ENCODE measurements around the gene SKIC2.
"Not testable (repeated sequence)": the region's sequence is repeated elsewhere in the genome, so short reads cannot be mapped to it uniquely, and the experiment has no call there.

Gene SKIC2

DNA sequence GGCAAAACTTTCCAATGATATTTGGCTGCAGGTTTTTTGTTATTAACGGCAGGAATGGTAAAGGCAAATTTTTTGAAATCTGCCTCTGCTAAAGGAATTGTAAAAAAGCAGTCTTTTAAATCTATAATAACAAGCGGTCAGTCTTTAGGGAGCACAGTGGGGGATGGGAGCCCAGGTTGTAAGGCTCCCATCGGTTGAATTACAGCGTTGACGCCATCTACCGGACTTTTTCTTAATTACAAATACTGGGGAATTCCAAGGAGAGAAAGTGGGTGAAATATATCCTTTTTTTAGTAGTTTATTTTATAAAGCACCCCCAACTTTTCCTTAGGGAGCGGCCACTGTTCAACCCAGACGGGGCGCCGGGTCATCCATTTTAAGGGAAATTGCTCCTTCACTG, 30.4 kb downstream of the SKIC2 start:
- H3K4me3 Mint-ChIP-seq; H3K9me3 Mint-ChIP-seq; H3K27me3 Mint-ChIP-seq; H3K36me3 Mint-ChIP-seq (ENCODE audit: low read depth); H3K4me1 Mint-ChIP-seq (ENCODE audit: low read depth); H3K27ac Mint-ChIP-seq; DNase-seq: not testable (repeated sequence)

DNA sequence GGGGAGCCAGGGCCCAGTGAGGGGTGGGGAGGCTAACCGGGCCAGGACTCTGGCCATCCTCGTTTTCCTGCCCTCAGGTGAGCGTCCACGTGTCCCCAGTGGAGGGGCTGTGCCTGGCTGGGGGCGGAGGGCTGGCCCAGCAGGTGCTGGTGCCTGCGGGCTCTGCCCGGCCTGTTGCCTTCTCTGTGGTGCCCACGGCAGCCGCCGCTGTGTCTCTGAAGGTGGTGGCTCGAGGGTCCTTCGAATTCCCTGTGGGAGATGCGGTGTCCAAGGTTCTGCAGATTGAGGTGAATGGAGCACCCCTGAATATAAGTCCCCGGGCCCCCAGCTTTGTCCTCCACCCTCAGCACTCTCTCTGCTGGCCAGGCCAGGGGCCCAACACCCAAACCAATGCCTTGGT, 35.4 kb downstream of the SKIC2 start:
- not testable (repeated sequence) for H3K9me3 Mint-ChIP-seq; DNase-seq; H3K36me3 Mint-ChIP-seq (ENCODE audit: low read depth)

DNA sequence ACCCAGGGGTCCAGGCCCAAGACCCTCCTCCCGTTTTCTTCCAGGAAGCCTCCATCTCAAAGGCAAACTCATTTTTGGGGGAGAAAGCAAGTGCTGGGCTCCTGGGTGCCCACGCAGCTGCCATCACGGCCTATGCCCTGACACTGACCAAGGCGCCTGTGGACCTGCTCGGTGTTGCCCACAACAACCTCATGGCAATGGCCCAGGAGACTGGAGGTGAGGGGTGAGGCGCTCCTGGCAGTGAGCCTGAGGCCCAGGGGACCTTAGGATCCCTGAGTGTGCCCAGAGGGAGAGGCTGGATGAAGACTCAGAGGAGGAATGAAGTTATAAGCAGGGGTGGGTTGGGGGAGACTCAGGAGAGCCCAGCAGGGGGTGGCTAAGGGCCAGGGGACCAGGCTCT, 37.4 kb downstream of the SKIC2 start:
- not testable (repeated sequence) for H3K36me3 Mint-ChIP-seq (ENCODE audit: low read depth); H3K9me3 Mint-ChIP-seq; H3K27ac Mint-ChIP-seq; H3K4me3 Mint-ChIP-seq; H3K4me1 Mint-ChIP-seq (ENCODE audit: low read depth); H3K27me3 Mint-ChIP-seq; DNase-seq

More for the DNA sequence above, 35.4 kb downstream of the SKIC2 start:
- H3K4me1 Mint-ChIP-seq (ENCODE audit: low read depth); H3K27me3 Mint-ChIP-seq; H3K4me3 Mint-ChIP-seq; H3K27ac Mint-ChIP-seq: not testable (repeated sequence)

DNA sequence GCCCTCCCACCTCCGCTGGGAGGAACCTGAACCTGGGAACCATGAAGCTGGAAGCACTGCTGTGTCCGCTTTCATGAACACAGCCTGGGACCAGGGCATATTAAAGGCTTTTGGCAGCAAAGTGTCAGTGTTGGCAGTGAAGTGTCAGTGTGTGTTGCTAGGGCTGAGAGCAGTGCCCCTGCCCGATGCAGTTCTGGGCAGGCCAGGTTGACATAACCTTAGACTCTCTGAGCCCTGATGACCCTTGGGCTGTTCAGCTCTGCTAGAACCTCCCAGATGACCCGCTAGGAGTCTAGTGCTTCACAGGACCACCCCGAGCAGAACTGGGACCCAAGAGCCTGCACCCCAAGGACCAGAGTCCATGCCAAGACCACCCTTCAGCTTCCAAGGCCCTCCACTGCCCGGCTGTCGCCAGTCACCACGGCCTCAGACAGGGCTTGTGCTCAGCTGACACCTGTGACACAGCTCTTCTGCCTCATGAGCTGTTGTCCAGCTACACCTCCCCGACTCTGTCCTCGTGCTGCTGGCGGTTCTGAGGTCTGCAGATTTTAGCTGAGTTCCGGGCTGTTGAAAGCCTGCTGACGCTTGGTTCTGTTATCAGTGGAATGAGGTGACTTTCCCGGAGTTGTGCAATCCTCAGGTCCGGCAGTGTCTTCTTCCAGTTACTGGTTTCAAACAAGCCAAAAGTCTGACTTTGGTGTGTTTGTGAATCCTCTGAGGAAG, 43.7 kb downstream of the SKIC2 start:
- H3K4me3 Mint-ChIP-seq; H3K4me1 Mint-ChIP-seq (ENCODE audit: low read depth); DNase-seq: not testable (repeated sequence)

DNA sequence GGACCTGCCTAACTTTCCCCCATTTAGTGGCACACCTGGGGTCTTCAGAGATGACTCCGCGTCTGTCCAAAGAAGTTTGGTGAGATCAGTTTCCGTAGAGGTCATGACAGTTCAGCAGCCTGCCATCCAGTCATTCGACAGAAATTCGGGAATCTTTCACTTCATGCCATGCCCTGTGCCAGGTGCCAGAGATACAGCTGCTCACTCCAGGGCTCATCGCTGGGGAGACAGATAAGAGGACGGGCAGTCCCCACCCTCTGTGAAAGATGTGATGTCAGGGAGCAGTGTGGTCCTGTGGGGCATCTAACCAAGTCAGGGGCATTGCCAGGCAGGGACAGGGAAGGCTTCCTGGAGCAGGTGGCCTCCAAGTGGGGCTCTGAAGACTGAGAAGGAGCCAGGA, 44.3 kb downstream of the SKIC2 start:
- not testable (repeated sequence) for H3K4me1 Mint-ChIP-seq (ENCODE audit: low read depth); H3K9me3 Mint-ChIP-seq; H3K36me3 Mint-ChIP-seq (ENCODE audit: low read depth); H3K27ac Mint-ChIP-seq; H3K27me3 Mint-ChIP-seq; DNase-seq; H3K4me3 Mint-ChIP-seq

More for the DNA sequence above, 43.7 kb downstream of the SKIC2 start:
- H3K27ac Mint-ChIP-seq; H3K36me3 Mint-ChIP-seq (ENCODE audit: low read depth); H3K27me3 Mint-ChIP-seq; H3K9me3 Mint-ChIP-seq: not testable (repeated sequence)

DNA sequence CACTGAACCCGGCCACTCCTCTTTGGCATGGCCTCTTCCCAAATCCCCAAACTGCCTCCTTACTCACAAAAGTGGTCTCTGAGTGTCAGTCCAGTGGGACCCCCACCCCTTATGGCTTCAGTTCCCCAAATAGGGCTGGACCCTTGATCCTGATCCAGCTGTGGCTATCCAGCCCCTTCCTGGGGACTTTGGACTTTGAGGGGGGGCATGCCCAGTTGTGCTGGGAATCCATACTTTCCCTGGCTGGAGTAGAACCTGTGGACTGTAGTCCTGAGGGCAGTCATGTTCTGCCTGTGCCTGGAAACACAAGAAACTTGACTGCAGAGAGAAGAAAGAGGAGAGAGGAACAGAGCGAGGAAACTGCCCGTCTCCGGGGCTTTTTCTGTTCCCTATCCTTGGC, 45.4 kb downstream of the SKIC2 start:
- DNase-seq; H3K4me3 Mint-ChIP-seq; H3K27me3 Mint-ChIP-seq; H3K36me3 Mint-ChIP-seq (ENCODE audit: low read depth); H3K9me3 Mint-ChIP-seq; H3K27ac Mint-ChIP-seq; H3K4me1 Mint-ChIP-seq (ENCODE audit: low read depth): not testable (repeated sequence)

DNA sequence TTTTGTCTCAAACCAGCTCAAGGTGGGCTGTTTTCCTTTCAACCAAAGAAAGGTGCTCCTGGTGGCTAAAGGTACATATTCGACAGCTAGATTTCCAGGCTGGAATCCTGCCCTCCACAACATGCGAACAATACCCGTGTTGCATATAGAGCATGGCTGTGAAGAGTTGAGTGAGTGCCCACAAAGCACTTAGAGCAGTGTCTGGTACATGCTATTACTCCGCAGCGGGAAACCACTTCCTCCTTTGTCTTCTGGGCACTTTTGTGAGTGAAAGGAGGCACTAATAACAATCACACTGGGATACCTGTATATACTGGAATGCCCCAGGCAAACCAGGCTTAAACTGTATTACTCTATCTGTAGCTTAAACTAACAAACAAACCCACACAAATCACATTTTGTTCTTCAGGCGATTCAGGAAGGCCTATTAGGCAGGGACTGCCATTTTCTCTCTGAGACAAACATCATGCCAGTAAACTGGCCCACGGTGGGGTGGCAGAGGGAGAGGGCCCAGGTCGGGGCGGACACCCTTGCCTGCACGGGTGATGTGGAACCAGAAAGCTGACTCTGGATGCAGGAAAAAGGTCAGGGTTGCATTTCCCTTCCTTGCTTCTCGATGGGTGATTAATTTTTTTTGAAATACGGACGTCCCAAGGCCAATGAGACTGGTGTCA, 46.0 kb downstream of the SKIC2 start:
- DNase-seq; H3K27ac Mint-ChIP-seq; H3K36me3 Mint-ChIP-seq (ENCODE audit: low read depth); H3K27me3 Mint-ChIP-seq; H3K9me3 Mint-ChIP-seq; H3K4me3 Mint-ChIP-seq; H3K4me1 Mint-ChIP-seq (ENCODE audit: low read depth): not testable (repeated sequence)

DNA sequence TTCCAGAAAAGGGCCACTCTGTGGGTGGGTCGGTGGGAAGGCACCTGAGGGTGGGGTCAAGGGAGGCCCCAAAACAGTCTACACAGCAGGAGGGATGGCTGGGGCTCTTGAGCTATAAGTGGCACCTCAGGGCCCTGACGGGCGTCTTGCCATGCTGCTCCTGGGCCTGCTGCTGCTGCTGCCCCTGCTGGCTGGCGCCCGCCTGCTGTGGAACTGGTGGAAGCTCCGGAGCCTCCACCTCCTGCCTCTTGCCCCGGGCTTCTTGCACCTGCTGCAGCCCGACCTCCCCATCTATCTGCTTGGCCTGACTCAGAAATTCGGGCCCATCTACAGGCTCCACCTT, 46.5 kb downstream of the SKIC2 start:
- H3K27me3 Mint-ChIP-seq; H3K27ac Mint-ChIP-seq; H3K4me3 Mint-ChIP-seq; H3K4me1 Mint-ChIP-seq (ENCODE audit: low read depth); DNase-seq; H3K36me3 Mint-ChIP-seq (ENCODE audit: low read depth); H3K9me3 Mint-ChIP-seq: not testable (repeated sequence)

DNA sequence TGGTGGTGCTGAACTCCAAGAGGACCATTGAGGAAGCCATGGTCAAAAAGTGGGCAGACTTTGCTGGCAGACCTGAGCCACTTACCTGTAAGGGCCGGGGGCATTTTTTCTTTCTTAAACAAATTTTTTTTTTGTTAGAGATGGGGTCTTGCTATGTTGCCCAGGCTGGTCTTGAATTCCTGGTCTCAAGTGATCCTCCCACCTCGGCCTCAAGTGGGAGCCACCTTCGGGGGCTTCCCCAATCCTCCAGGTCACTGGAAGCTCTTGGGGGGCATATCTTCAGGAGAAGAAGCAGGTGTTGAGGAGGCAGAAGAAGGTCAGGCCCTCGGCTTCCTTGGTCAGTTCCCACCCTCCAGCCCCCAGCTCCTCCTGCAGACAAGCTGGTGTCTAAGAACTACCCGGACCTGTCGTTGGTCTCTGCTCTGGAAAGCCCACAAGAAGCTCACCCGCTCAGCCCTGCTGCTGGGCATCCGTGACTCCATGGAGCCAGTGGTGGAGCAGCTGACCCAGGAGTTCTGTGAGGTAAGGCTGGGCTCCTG, 47.1 kb downstream of the SKIC2 start:
- H3K4me1 Mint-ChIP-seq (ENCODE audit: low read depth); H3K27ac Mint-ChIP-seq; H3K36me3 Mint-ChIP-seq (ENCODE audit: low read depth); H3K27me3 Mint-ChIP-seq; H3K9me3 Mint-ChIP-seq; H3K4me3 Mint-ChIP-seq; DNase-seq: not testable (repeated sequence)

DNA sequence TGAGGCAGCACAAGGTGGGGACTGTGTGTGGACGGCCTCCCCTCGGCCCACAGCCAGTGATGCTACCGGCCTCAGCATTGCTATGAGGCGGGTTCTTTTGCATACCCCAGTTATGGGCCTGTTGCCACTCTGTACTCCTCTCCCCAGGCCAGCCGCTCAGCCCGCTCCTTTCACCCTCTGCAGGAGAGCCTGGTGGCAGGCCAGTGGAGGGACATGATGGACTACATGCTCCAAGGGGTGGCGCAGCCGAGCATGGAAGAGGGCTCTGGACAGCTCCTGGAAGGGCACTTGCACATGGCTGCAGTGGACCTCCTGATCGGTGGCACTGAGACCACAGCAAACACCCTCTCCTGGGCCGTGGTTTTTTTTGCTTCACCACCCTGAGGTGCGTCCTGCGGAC, 48.1 kb downstream of the SKIC2 start:
- H3K27me3 Mint-ChIP-seq; H3K4me1 Mint-ChIP-seq (ENCODE audit: low read depth); H3K9me3 Mint-ChIP-seq; H3K4me3 Mint-ChIP-seq; H3K36me3 Mint-ChIP-seq (ENCODE audit: low read depth); H3K27ac Mint-ChIP-seq; DNase-seq: not testable (repeated sequence)

DNA sequence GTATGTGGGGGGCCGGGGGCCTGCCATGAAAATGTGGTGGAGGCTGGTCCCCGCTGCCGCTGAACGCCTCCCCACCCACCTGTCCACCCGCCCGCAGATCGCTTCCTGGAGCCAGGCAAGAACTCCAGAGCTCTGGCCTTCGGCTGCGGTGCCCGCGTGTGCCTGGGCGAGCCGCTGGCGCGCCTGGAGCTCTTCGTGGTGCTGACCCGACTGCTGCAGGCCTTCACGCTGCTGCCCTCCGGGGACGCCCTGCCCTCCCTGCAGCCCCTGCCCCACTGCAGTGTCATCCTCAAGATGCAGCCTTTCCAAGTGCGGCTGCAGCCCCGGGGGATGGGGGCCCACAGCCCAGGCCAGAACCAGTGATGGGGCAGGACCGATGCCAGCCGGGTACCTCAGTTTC, 49.1 kb downstream of the SKIC2 start:
- not testable (repeated sequence) for H3K4me1 Mint-ChIP-seq (ENCODE audit: low read depth); H3K4me3 Mint-ChIP-seq; H3K27ac Mint-ChIP-seq; H3K9me3 Mint-ChIP-seq; DNase-seq; H3K27me3 Mint-ChIP-seq; H3K36me3 Mint-ChIP-seq (ENCODE audit: low read depth)

DNA sequence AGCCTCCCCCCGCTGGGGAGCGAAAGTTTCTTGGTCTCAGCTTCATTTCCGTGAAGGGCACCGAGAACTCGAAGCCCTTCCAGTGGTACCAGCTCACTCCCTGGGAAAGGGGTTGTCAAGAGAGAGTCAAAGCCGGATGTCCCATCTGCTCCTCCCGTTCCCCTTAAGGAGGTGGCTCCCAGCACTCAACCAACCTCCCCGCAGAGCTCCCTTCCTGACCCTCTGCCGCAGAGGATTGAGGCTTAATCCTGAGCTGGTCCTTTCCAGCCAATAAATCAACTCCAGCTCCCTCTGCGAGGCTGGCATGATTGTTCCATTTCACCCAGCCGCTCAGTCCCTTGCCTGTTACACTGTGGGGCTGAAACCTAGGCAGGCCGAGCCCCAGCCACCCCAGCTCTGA, 49.6 kb downstream of the SKIC2 start:
- not testable (repeated sequence) for H3K9me3 Mint-ChIP-seq; H3K4me1 Mint-ChIP-seq (ENCODE audit: low read depth); H3K36me3 Mint-ChIP-seq (ENCODE audit: low read depth); DNase-seq; H3K27me3 Mint-ChIP-seq; H3K4me3 Mint-ChIP-seq; H3K27ac Mint-ChIP-seq

DNA sequence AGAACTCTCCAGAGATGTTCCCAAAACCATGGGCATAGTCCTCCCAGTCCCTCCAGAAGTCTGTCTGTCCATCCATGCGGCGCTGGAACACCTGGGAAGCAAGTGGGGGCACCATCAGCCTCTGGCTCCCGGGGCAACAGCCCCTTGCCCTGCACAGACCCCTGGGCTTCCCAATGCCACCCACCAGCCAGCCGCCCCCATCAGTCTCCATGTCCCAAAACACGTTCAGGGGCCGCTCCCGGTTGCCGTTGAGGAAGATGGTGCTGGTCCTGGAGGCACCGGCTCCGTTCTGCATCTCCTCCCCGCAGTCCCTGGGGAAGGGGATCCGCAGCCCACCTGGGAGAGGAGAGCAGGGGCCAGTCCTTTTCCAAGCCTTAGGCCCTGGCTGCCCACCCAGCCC, 50.6 kb downstream of the SKIC2 start:
- not testable (repeated sequence) for H3K4me3 Mint-ChIP-seq; DNase-seq; H3K36me3 Mint-ChIP-seq (ENCODE audit: low read depth); H3K4me1 Mint-ChIP-seq (ENCODE audit: low read depth); H3K27ac Mint-ChIP-seq; H3K9me3 Mint-ChIP-seq; H3K27me3 Mint-ChIP-seq

DNA sequence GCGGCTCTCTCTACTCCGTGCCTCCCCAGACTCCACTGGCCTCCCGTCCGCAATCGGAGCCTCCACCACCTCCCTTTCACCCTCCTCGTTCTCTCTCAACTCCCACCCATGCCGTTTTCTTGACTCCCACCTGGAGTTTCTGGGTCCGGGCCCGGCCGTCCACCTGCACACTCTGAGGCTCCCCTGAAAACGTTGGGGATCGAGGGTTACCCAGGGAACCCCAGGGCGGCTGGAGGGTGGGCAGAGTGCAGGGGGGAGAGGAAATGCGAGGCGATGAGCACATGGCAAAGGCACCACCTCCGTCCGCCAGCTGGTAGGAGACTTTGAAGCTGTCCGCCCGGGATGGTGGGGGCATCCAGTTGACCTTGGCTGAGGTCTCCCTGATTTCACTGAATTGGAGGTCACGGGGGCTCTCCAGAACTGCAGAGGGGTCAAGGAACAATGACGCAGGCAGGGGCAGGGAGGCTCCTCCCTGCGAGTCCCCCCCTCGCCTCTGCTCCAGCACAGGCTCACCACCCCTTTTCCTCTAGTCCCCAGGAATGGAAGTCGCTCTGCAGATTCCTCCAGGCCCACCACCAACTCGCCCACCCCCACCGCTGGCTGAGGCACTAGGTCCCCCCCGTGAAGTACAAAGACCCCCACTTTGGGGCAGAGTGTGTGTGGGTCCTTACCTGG, 52.0 kb downstream of the SKIC2 start:
- not testable (repeated sequence) for H3K36me3 Mint-ChIP-seq (ENCODE audit: low read depth); H3K27me3 Mint-ChIP-seq; H3K27ac Mint-ChIP-seq; H3K4me1 Mint-ChIP-seq (ENCODE audit: low read depth); H3K4me3 Mint-ChIP-seq; H3K9me3 Mint-ChIP-seq; DNase-seq

DNA sequence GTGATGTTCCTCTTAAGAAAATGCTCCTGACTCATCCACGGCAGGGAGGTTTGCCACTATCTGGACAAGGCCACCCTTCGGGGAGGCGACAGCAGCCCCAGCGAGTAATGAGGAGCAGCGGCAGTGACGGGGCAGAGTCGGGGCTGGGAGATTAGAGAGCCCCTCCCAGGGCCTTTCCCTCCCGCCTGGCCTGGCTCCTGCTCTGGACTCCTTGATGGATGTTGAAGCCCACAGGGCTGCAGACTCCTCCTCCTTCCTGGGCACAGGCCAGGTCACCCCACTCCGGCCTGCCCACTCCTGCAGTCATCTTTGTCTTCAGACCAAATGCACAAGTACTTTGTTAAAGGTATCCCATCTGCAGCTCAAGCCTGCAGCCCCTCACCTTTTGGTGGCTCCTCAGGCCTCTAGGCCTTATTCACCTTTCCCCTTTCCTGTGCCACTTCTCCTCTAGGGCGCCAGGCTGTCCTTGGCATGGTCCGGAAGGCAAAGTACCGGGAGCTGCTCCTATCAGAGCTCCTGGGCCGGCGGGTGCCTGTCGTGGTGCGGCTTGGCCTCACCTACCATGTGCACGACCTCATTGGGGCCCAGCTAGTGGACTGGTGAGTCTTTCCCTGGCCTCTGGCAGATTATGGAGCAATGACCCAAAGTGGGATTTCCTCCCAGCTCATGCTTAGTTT, 54.1 kb downstream of the SKIC2 start:
- H3K27me3 Mint-ChIP-seq; H3K36me3 Mint-ChIP-seq (ENCODE audit: low read depth); H3K27ac Mint-ChIP-seq; H3K9me3 Mint-ChIP-seq; H3K4me3 Mint-ChIP-seq; DNase-seq; H3K4me1 Mint-ChIP-seq (ENCODE audit: low read depth): not testable (repeated sequence)
